Measurements from ENCODE around the gene HES4. TPM values are rescaled to one million over a fixed set of nuclear protein-coding genes. Genes with fewer than 3 reads are reported as not detected.

Gene HES4
- polyA plus RNA-seq, 1 of the 3 experiments (the other 2 are of a cell fraction) = 4.7 TPM

GRCh38 chr1:963301-963651 is 36.6 kb downstream of the HES4 start:
- TF ChIP-seq USF2 (IDR thresholded peaks at IDR 0.05; ENCODE audit: borderline replicate concordance, low read depth, low read length) (no peak), SMC3 (IDR thresholded peaks at IDR 0.05; ENCODE audit: low read depth, low read length) (no peak), GABPA (IDR thresholded peaks at IDR 0.05; ENCODE audit: low read depth) (no peak), FOSL2 (IDR thresholded peaks at IDR 0.05; ENCODE audit: borderline replicate concordance, low read depth) (no peak), TAF1 (IDR thresholded peaks at IDR 0.05; ENCODE audit: borderline replicate concordance, low read depth, low read length) (no peak), RFX5 (IDR thresholded peaks at IDR 0.05; ENCODE audit: low read length) (no peak), FOXM1 (IDR thresholded peaks at IDR 0.05; ENCODE audit: low read depth) (no peak), NFIC (IDR thresholded peaks at IDR 0.05; ENCODE audit: borderline replicate concordance) (no peak)
- TF ChIP-seq, protein P1, sequence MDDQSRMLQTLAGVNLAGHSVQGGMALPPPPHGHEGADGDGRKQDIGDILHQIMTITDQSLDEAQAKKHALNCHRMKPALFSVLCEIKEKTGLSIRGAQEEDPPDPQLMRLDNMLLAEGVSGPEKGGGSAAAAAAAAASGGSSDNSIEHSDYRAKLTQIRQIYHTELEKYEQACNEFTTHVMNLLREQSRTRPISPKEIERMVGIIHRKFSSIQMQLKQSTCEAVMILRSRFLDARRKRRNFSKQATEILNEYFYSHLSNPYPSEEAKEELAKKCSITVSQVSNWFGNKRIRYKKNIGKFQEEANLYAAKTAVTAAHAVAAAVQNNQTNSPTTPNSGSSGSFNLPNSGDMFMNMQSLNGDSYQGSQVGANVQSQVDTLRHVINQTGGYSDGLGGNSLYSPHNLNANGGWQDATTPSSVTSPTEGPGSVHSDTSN (IDR thresholded peaks at IDR 0.05) = no peak
- no peak overlapping the region for H3K4me3 ChIP-seq (ENCODE audit: low read depth in 2 of 2, low read length in 1 of 2)
- no peak overlapping the region for H2AFZ ChIP-seq (ENCODE audit: low read depth)
- ChIA-PET CTCF (interaction anchor here (1.2 to 2.3 kb wide), 3 partner anchors 13 to 58 kb away, joined by 3 to 8 read pairs (median 3); no protein-coding TSS in a partner anchor), POLR2A (no interaction called here)
- no peak overlapping the region for H3K27ac ChIP-seq (ENCODE audit: low read depth in 2 of 2, low read length in 1 of 2)
- H3K36me3 ChIP-seq (replicated peaks in 1 of 2; ENCODE audit: control insufficient read depth in 1 of 2, insufficient read depth in 2 of 2, low read length in 1 of 2) = peaks cover 0 to 14% of the 10 kb centered on the region in 2 experiments
- H3K4me2 ChIP-seq = no peak overlapping the region
- no peaks in the 10 kb centered on the region for H4K20me1 ChIP-seq (ENCODE audit: insufficient read depth)
- no peaks in the 10 kb centered on the region for H3K9me3 ChIP-seq
- no peak overlapping the region for H3K9ac ChIP-seq
- no CpG with 5 or more reads among the region's 16 CpGs for WGBS (ENCODE audit: low lambda C conversion rate)
- H3K79me2 ChIP-seq (ENCODE audit: insufficient read depth) = peaks cover 8% of the 10 kb centered on the region
- no peaks in the 10 kb centered on the region for H3K9me2 ChIP-seq
- no peaks in the 10 kb centered on the region for H3K27me3 ChIP-seq (ENCODE audit: insufficient read depth)
- no peak for DNase-seq
- peaks cover 0 to 7% of the 10 kb centered on the region in 2 experiments; a peak in 1 of 4 replicates for H3K4me1 ChIP-seq (ENCODE audit: control insufficient read depth in 1 of 2, insufficient read depth in 2 of 2, low read depth in 1 of 2, low read length in 1 of 2)
- H3F3A ChIP-seq (replicated peaks; ENCODE audit: insufficient read depth) = no peaks in the 10 kb centered on the region

DNA sequence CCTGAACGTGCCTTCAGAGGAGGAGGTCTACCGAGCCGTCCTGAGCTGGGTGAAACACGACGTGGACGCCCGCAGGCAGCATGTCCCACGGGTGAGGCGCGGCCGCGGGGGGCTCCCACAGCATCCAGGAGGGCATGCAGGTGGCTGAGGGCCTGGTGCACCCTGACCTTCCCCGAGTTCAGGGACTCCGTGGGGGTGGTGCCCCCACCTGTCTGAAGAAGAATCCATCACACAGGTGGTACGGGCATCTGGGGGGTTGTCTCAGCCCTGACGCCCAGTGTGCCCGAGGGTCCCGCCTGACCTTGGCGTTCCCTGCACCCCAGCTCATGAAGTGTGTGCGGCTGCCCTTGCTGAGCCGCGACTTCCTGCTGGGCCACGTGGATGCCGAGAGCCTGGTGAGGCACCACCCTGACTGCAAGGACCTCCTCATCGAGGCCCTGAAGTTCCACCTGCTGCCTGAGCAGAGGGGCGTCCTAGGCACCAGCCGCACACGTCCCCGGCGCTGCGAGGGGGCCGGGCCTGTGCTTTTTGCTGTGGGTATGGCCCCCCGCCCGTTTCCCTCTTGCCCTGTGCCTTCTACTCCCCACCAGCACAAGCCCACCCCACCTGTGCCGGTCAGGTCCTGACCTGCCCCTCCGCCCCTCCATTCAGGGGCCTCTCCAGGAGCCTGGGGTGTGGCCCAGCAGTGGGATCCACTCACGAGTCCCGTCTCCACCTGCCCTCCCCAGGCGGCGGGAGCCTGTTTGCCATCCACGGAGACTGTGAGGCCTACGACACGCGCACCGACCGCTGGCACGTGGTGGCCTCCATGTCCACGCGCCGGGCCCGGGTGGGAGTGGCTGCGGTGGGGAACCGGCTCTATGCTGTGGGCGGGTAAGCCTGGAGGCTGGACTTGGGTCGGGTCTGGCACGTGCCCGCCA is 37.3 kb downstream of the HES4 start:
- Histone ChIP-seq H3K27ac (ENCODE audit: low read depth in 2 of 2, low read length in 1 of 2) (no peak overlapping the region), H3K9me2 (no peaks in the 10 kb centered on the region), H3K9me3 (no peaks in the 10 kb centered on the region), H2AFZ (ENCODE audit: low read depth) (no peak overlapping the region), H3K79me2 (ENCODE audit: insufficient read depth) (peaks cover 14% of the 10 kb centered on the region), H3K9ac (no peak overlapping the region), H3K4me2 (no peak overlapping the region), H3K4me1 (ENCODE audit: control insufficient read depth in 1 of 2, insufficient read depth in 2 of 2, low read depth in 1 of 2, low read length in 1 of 2) (peaks cover 4 to 11% of the 10 kb centered on the region in 2 experiments; a peak in 2 of 4 replicates), H3K27me3 (ENCODE audit: insufficient read depth) (no peaks in the 10 kb centered on the region), H4K20me1 (ENCODE audit: insufficient read depth) (no peaks in the 10 kb centered on the region), H3K36me3 (replicated peaks in 1 of 2; ENCODE audit: control insufficient read depth in 1 of 2, insufficient read depth in 2 of 2, low read length in 1 of 2) (peaks cover 0 to 14% of the 10 kb centered on the region in 2 experiments), H3F3A (replicated peaks; ENCODE audit: insufficient read depth) (no peaks in the 10 kb centered on the region), H3K4me3 (ENCODE audit: low read depth in 2 of 2, low read length in 1 of 2) (no peak overlapping the region)
- POLR2A ChIA-PET = no interaction called here
- CTCF ChIA-PET = interaction anchor here (1.1 to 1.9 kb wide), 4 partner anchors 11 to 58 kb away, joined by 3 to 6 read pairs (median 3); no protein-coding TSS in a partner anchor
- DNase-seq = no peak
- WGBS (ENCODE audit: low lambda C conversion rate) = 98% methylated on average over 32 of the region's 57 CpGs
- no peak for TF ChIP-seq JUND (IDR thresholded peaks at IDR 0.05)
- no peak for TF ChIP-seq NRF1 (IDR thresholded peaks at IDR 0.05; ENCODE audit: low read depth, low read length)
- TF ChIP-seq USF1 (IDR thresholded peaks at IDR 0.05; ENCODE audit: borderline replicate concordance, low read depth) = no peak
- TF ChIP-seq, protein P1 (IDR thresholded peaks at IDR 0.05) = no peak
- TF ChIP-seq IRF3 (IDR thresholded peaks at IDR 0.05; ENCODE audit: low read depth, low read length) = no peak
- TF ChIP-seq USF2 (IDR thresholded peaks at IDR 0.05; ENCODE audit: borderline replicate concordance, low read depth, low read length) = no peak
- TF ChIP-seq NFIC (IDR thresholded peaks at IDR 0.05; ENCODE audit: borderline replicate concordance) = no peak
- no peak for TF ChIP-seq CTCF (IDR thresholded peaks at IDR 0.05)
- no peak for TF ChIP-seq RAD21 (IDR thresholded peaks at IDR 0.05; ENCODE audit: low read length)
- TF ChIP-seq FOXJ3 (CRISPR knock-in tag; IDR thresholded peaks at IDR 0.05) = no peak
- TF ChIP-seq EZH2phosphoT487 (IDR thresholded peaks at IDR 0.05; ENCODE audit: borderline replicate concordance, low read depth) = no peak
- TF ChIP-seq GABPA (IDR thresholded peaks at IDR 0.05; ENCODE audit: low read depth) = no peak
